Neural cell (in vitro differentiated cells): ENCODE results near the gene PTPRD.

Source experiments
- CTCF ChIP-seq: fragments of 450-650 bp; IDR thresholded peaks from 2 replicates; pipeline ENCODE4 v1.5.1; 2014; ENCODE audit warnings: antibody characterized with exemption, mild to moderate bottlenecking, moderate library complexity; ENCODE audit not compliant: poor library complexity, severe bottlenecking
- EZH2 ChIP-seq: fragments of 200-600, 300-800 bp; shearing (Covaris generic), sonication (generic); IDR thresholded peaks from 2 replicates; pipeline ENCODE4 v1.6.1; 2014; ENCODE audit warnings: antibody characterized with exemption, low read length, borderline replicate concordance, mild to moderate bottlenecking; ENCODE audit not compliant: insufficient read depth, poor library complexity, severe bottlenecking
- POLR2AphosphoS5 ChIP-seq: IDR thresholded peaks from 2 replicates; pipeline ENCODE4 v1.6.1; 2012
- RAD21 ChIP-seq: fragments of 450-650 bp; conservative IDR thresholded peaks from 2 replicates; pipeline ENCODE4 v1.6.1; 2014; ENCODE audit warnings: antibody characterized with exemption, mild to moderate bottlenecking, moderate library complexity
- TAF1 ChIP-seq: IDR thresholded peaks from 2 replicates; pipeline ENCODE4 v1.6.1; 2012; ENCODE audit warnings: low read depth

- TF ChIP-seq RAD21 (no peak), CTCF (no peak), POLR2AphosphoS5 (no peak), EZH2 (no peak), TAF1 (no peak)
Measured at GRCh38 chr9:9799287-9799686, 813.5 kb downstream of the PTPRD start.
